Measurements from ENCODE around the gene CACNA2D3.
A peak's percentile ranks its signal among the peaks of the same experiment; 100 is the strongest.
"Not testable (repeated sequence)": the region's sequence is repeated elsewhere in the genome, so short reads cannot be mapped to it uniquely, and the experiment has no call there.

The CACNA2D3 gene

DNA sequence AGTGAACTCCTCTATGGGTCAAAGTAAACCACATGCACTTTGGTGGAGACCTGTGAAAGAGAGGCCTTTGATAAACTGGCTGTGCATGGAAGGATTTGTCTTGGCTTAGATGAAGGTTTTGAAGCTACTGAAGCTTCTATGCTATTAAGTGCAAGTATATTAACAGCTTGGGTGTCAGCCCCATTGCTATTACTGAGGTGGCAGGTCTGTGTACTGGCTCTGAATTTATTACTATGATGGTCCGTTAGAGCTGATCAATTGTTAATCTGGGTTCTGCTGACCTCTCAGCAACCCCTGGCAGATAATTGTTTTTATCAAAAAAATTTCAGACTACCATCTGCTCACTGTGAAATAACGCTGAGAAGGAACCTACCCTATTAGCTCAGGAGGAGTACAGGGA, 268.2 kb downstream of the CACNA2D3 start:
- no peak for DNase-seq

DNA sequence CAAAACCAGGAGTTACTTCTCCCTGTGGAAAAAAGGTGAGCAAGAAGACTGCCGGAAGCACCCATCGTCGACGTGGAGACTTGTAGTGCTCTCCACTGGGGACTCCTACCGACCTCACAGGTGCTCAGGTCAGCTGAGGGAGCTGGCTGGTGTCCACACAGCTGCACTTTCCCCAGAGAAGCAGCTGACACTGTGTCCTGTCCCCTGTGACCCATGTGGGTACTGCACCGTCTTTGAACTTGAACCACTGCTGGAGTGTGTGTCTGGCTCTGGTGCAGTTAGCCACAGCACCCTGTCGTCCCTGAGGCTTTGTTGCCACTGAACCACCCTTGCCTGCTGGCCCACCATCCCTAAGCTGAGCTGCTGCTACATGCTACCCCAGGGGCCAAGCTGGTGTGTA, 270.8 kb downstream of the CACNA2D3 start:
- no peak for DNase-seq

DNA sequence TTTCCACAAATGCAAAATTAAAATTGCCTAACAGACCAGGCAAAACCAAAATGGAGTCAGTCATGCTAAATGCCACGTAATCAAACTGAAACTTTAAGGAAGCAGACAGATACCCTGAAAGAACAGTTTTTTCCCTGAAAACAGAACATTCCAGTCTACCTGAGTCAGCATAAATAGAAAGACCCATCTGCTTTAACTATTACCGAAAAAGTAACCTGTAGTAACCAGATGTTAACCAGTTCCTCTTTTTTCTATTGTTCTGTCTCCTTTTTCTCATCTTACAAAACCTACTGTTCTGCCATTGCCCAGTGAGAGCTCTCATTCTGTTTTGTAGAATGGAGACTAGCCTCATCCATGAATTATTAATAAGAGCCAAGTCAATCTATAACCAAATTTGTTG, 286.0 kb downstream of the CACNA2D3 start:
- DNase-seq, result no peak

DNA sequence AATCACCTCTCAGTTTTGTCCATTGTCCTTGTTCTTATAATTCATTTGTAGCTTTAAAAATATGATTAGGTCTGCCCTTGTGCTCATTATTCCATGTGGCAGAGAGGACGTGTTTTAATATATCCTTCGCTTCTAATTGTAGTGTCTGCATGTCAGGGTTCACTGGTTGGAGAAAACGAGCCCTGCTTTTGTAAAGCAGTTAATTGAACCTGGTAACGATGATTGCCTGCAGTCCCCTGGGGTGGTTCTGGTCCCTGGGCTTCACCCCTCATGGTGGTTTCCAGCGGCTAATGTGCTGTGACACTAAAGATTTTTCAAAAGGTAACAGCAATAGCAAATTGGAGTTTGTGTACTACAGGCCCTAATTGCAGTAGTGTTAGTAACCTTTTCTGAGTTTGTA, 299.6 kb downstream of the CACNA2D3 start:
- no peak for DNase-seq

DNA sequence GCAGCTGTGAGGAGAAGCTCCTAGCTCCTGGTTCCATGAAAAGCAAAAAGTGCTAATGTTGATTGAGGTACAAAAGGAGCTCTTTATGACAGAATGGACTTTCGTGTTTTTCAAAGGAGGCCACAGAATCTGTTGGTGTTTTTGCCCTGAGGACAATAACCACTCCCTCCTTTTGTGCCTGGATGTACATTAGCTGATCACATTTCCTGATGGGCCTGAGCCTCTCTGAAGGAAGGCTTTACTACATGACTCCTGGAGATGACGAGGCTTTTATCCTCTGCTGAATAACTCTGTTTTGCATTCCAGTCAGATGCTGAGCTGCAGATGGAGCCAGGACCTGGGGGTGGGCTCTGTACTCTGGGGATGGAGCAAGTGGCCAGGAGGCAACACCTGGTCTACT, 301.9 kb downstream of the CACNA2D3 start:
- no peak for DNase-seq

DNA sequence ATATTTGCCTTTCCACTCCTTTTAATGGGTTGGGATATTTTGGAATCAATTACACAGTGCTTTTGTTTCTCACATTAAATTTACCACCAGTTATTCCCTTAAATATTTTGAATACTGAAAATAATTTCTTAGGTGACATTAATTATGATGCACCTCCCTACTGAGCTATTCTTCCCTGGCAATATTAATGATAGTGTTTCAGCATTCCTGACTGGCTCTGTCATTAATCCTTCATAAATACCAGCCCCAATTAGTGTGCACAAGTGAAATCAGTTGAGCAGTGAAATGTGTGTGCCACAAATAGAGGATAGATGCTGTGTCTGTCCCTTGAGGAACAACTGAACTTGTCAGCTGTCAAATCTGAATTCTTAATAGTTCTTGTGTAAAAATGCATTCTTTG, 304.0 kb downstream of the CACNA2D3 start:
- no peak for DNase-seq

DNA sequence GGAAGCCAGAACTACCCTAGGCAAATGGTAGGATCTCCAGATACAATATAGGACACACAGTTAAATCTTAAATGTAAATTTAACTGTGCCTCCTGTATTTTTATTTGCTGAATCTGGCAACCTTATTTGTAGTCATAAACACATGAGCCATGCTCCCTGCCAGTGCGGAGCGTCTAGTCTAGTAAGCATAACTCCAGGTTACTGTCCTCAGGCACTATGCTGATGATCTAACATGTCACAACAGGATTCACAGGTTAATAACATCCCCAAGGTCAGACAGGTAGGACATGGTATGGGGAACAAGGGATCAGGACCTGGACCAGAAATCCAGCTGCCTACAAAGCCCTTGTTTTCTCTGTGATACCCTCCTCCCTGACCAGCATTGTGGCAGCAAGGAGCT, 305.1 kb downstream of the CACNA2D3 start:
- DNase-seq, result no peak

DNA sequence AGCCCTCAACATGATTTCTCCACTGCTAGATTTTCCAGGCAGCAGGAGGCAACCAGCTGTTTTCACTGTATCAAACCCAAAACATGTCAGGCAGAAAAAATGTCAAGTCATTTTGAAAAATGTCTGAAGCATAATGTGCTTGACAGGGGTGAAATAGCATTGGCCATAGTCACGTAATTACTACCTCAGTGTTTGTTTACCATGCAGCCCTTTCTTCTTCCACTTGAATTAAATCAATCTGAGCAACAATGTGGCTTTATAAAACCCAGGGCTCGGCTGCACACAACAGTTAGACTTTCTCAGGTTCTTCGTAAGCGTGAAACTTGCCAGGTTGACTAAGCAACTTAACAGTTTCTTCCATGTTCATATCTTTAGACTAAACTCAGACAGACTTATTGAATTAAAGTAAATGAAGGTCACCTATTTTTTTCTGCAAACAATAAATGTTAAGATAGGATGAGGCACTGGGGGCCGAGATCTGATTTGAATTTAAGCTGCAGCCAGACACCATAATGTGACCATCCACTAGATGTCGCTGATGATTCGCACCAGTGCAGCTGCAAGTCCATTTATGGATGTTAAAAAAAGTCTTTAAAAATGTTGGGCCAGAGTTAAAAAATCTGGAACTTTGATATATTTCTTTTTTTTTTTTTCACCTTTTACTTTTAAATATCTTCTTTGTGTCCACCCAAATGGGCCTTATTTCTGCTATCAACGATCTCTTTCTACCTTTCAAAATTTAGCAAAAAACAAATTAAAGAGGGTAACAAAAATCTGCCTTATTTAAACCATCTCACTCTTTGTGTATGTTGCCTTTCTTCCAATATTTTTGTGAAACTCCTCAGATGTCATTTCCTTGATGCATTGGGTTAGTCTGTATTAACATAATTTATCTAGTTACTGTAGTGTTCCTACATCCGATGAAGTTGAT, 305.9 kb downstream of the CACNA2D3 start:
- peak; percentile 14 for DNase-seq

DNA sequence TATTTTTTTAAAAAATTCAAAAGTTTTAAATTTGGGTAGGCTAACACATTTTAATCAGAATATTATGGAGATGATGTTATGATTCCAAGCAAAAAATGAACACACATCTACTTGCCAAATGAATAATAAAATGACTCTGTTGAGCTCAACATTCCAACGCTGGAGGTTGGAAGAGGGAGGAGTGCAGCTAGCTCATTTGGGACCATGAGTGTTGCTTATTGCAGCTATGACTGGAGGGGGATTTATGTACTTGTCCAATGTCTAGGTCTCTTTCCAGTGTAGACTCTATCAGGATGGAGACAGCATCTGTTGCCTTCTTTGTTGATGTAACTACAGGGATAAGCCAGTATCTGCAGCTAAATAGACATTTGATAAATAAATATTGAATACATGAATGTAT, 310.6 kb downstream of the CACNA2D3 start:
- DNase-seq, result no peak

DNA sequence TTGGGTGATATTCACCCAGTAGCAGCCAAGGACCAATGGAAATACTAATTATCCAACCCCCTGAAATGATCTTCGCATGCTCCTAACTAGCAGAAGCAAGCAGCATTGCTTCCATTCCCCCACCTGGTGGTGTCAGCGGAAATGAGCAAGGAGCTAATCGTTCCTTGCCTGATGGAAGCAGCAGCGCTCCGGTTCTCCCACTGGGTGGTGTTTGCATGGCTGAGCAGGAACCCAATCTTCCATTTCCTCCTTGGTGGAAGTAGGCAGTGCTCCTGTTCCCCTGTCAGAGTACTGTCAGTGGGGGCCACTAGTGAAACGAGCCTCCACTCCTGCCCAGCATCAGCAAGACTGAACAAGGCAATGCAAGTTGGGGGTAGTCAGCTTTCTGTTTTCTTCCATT, 311.5 kb downstream of the CACNA2D3 start:
- no peak for DNase-seq

DNA sequence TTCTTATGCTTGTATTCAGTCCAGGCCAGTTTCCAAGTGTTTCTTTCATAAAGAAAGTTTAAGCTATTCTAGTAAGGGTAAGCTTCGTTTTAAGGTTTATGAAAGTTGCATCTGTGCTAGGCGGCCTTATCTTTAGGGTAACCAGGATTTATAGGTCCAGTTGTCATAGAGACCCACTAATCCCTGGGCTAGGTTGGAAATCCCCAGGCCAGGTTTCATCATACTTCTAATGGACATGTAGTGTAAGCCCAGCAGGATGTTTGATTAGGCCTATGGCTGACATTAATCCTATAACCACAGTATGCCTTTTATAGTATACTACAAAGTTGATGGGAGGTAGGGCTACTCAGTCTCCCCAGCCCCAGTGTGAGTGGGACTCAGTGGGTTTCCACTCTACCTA, 312.4 kb downstream of the CACNA2D3 start:
- no peak for DNase-seq

DNA sequence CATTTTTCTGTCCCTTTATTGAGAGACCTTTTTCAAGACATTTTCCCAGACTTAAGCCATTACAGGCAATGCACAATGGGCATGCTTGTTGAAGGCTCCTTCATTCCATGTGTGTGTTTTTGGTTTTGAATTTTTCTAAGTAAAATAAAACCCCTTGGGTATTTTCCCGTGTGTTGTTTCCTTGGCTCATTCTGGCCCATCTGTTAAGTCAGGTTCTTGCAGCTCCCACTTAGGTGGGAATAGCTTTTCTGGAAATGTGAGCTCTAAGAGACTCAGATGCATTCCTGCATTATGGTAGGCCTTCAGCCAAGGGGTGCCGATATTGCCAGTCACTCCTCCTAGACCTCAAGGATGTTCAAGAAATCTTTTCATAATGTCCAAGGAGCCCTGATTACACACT, 314.9 kb downstream of the CACNA2D3 start:
- no peak for DNase-seq

DNA sequence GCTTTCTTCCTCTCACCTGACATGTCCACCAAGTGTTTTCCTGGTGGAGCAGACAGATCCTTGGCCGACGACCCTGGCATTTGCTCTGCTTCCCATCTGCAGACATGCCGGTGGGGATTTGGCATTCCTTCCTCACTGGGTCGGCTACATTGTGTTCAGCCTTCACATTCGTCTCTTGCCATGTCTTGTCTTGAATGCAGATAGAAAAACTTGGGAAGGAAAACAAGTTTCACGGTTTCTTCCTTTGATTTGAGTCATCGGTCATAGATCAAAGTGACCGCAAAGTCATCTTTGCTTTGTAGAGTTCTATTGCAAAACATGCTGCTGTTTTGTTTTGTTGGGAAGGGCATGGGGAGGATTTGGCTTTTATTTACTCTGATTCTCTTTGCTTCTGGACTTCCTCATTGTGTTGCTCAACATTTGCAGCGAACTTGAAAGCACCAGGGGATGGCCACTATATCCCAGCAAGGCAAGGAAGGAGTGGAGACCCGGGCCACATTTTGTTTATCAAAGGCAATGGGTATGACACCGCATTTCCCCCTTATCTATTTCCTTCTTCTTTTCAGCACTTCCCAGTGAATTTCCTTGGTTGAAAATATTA, 321.3 kb downstream of the CACNA2D3 start:
- no peak for DNase-seq

DNA sequence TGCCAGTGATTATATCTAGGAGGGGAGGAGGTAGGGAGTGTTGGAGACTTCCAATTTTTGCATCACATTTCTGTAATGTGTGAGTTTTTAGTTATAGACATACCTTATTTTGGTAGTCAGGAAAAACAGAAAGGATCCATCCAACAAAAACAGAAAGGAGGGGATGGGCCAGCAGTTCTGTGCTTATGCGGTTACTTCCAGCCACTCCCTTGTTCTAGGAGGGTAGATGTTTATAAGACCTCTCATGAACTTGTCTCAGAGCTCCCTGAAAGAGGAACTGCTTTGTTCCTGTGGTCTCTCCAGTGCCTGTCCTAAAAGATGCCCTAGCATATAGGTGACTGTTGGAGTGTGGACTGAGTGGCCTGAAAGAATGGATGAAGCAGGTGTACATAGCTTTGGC, 323.3 kb downstream of the CACNA2D3 start:
- DNase-seq, result no peak

DNA sequence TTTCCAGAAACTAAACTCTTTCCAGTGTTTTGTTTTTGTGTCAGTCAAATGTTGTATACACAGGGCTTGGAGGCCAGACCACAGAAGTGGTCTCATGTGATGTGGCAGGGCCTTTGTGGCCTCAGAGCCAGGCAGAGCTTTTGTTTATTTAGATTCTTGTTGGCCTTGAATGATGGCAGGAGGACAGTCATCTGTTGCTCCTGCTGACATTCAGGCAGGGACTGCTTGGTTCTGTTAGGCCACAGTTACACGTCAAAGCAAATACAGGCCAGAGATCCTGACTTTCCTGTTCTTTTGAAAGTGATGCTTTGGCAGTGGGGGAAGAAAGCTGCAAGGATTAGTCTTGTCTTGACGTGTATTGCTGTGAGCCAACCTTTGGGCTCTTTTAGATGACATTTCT, 325.1 kb downstream of the CACNA2D3 start:
- DNase-seq, result no peak

DNA sequence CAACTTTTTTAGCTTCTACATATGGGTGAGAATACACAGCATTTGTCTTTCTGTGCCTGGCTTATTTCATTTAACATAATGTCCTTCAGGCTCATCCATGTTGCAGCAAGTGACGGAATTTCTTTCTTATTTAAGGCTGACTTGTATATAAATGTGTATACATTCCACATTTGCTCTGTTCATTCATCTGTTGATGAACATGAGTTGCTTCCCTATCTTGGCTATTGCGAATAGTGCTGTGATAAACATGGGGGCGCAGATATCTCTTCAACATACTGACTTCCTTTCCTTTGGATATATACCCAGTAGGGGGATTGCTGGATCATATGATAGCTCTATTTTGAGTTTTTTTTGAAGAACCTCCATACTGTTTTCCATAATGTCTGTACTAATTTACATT, 332.5 kb downstream of the CACNA2D3 start:
- no peak for DNase-seq

DNA sequence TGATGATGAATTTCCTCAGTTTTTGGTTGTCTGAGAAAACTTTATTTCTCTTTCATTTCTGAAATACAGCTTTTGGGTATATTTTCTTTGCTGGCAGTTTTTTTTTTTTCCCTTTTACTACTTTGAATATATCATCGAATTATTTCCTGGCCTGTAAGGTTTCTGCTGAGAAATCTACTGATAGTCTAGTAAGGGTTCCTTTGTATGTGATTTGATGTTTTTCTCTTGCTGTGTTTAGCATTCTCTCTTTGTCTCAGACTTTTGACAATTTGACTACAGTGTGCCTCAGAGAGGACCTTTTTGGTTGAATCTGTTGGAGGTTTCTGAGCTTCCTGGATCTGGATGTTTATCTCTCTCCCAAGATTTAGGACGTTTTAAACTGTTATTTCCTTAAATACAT, 336.0 kb downstream of the CACNA2D3 start:
- no peak for DNase-seq

DNA sequence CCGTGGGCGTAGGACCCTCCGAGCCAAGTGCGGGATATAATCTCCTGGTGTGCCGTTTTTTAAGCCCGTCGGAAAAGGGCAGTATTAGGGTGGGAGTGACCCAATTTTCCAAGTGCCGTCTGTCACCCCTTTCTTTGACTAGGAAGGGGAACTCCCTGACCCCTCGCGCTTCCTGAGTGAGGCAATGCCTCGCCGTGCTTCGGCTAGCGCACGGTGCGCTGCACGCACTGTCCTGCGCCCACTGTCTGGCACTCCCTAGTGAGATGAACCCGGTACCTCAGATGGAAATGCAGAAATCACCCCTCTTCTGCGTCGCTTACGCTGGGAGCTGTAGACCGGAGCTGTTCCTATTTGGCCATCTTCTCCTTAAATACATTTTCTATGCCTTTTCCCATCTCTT, 342.2 kb downstream of the CACNA2D3 start:
- not testable (repeated sequence) for DNase-seq

DNA sequence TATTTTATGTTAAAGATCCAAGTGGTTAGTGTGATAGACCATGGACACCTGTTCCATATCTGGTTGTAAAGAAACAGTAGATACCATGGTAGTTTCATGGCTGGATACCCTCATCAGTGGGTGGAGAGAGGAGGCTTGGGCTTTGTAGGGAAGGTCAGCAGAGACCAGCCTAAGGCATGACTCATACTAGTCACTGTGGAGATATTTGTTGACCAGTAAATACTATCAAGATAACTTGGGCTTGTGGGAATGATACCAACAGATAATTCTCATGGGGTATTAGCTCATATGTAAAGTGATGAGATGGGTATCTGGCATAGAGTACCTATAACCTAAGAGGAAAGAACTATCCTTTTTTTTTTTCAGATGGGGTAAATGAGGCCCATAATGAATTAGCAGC, 354.5 kb downstream of the CACNA2D3 start:
- no peak for DNase-seq

DNA sequence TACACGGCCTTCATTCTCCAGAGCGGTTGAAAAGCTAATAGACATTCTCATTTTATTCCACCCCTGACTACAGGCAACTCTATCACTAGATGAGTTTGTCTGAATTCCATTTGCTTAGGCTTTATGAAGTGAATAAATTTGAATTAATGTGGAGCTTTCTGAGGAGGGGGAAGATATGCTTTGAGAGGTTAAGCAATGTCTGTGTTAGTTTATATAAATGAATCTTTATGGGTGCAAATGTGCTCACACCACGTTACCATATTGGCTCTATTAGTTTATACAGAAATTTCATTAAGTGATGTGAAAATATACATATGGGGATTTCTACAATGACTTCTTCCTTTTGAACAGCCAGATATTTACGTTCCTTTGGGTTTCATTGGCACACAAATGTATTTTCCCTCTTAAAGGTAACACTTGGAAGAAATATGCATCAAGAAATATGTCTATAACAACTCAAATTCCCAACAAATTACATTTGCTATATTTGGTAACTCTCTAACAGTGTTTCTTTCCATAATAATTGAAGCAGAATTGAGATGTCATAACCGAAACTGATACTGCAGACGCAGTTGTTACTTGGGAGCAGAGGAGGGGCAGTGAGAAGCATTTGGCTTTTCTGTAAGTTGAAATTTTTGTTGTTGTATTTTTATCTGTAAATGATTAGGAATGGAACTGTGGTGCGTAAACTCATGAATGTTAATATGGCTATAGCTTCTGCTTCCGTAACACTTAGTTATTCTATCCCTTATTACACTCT, 359.4 kb downstream of the CACNA2D3 start:
- no peak for DNase-seq

DNA sequence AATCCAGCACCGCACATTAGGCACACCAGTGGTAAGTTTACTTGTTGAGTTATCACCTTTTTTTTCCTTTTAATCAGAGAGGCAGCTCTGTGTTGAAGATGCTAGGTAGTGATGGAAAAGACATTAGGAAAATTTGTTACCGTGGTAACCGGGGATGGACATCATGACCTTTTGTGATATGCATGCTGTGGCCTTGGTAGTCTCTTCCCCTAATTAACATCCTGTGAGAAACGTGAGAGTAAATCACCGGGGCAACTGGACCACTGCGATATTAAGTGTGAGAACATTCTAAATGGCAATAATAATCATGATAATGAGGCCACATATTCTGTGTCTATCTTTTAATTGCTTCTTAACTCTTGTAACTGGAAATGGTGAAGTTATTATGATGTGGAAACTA, 362.0 kb downstream of the CACNA2D3 start:
- no peak for DNase-seq

DNA sequence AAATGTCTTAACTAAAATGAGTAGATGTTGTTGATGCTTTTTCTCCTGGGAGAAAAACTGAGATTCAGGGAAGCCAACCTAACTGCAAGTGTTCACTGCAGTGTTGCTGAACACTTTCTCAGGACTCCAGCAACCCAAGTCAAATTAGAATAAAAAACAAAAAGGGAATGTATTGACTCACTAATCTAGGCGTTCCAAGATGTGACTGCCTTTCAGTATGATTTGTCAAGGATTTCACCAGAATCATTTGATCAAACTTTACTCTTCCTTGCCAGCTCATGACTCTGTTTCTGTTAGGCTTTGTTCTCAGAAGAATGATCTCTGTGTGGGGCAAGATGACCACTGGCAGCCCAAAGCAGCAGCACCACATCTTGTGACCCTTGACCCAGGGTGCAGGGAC, 364.0 kb downstream of the CACNA2D3 start:
- DNase-seq, result no peak

DNA sequence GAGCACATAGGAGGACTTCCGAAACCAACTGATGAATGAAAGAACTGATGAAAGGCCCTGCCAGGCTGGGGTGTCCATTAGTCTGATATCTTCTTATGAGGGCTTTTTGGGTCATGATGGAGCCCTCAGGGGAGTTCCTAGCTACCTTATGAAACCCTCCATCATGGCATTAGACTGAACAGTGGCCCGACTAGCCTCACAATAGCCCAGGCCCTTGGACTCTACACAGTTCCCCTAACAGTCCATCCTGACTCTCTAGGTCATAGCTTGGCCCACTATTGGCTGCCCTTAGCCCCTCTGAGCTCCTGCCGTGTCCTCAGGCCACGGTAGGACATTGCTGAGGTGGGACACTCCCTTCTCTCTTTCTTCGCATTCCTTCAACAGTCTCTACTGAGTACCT, 365.9 kb downstream of the CACNA2D3 start:
- no peak for DNase-seq

DNA sequence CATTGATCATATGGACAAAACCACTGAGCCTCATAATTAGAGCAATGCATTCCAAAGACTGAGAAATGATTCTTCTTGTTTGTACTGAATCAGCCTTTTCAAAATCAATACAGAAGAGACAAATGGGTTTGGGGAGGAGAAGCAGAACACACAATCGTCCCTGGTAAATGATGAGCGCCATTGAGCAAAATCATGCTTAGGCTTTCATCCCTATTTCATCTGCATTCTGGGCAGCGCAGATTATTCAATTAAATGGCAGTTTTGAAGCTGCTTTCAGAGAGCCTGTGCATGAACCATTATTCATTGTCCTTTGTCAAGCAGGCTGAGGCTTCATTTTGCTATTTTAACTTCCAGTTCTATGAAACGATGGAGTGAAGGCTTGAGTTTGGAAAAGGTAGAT, 371.9 kb downstream of the CACNA2D3 start:
- DNase-seq, result no peak
